Measurements from ENCODE around the gene TGFB2. TPM values are rescaled to one million over a fixed set of nuclear protein-coding genes. Genes with fewer than 3 reads are reported as not detected.

Gene TGFB2
- total and polyA plus RNA-seq, 2 donors (not counting 3 experiments of a cell fraction or from before 2014, with no cell fraction given): 21.2 to 43.5 TPM

DNA sequence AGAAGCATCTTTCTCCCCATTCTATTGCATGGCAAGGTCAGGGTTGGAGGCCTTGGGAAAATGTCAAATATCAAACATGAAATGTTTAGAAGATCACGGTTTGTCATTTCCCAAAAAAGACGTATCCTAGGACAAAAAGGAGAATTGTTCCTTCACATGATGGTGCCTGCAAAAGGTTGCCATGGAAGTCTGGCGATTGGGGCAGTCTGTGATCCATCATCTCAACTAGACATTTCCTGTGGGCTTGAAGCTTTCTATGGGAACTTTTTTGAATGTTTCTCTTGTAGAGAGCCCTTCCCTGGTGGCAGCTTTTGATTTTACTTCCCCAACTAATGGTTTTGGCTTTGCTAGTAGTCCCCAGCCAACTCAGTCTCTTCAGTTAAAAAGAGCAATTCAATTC, 106.3 kb downstream of the TGFB2 start:
- DNase-seq (ENCODE audit: low read depth, low spot score) (no peak), FAIRE-seq (no peak)
- H3K36me3 ChIP-seq (ENCODE audit: control insufficient read depth in 2 of 2, extremely low read depth in 1 of 2, insufficient read depth in 2 of 2, low read length in 2 of 2): no peaks in the 10 kb centered on the region
- ChIA-PET POLR2A (no interaction called here), CTCF (no interaction called here)
- dilution Hi-C loops (cut with MboI; ENCODE audit: extremely low pct_ligation_motif_present, low sequenced_read_pairs) (no loop called here), intact Hi-C loops (cut with micrococcal nuclease) (no loop called here)
- no peak overlapping the region for H3K4me3 ChIP-seq (replicated peaks in 1 of 3; ENCODE audit: insufficient read depth in 1 of 3, low read depth in 1 of 3, low read length in 3 of 3)
- TF ChIP-seq EZH2 (IDR thresholded peaks at IDR 0.05; ENCODE audit: borderline replicate concordance, low read depth, low read length, severe bottlenecking): no peak
- TF ChIP-seq GATA2 (IDR thresholded peaks at IDR 0.05; ENCODE audit: insufficient read depth, insufficient read length, low read depth, low read length): no peak
- TF ChIP-seq, protein P1, sequence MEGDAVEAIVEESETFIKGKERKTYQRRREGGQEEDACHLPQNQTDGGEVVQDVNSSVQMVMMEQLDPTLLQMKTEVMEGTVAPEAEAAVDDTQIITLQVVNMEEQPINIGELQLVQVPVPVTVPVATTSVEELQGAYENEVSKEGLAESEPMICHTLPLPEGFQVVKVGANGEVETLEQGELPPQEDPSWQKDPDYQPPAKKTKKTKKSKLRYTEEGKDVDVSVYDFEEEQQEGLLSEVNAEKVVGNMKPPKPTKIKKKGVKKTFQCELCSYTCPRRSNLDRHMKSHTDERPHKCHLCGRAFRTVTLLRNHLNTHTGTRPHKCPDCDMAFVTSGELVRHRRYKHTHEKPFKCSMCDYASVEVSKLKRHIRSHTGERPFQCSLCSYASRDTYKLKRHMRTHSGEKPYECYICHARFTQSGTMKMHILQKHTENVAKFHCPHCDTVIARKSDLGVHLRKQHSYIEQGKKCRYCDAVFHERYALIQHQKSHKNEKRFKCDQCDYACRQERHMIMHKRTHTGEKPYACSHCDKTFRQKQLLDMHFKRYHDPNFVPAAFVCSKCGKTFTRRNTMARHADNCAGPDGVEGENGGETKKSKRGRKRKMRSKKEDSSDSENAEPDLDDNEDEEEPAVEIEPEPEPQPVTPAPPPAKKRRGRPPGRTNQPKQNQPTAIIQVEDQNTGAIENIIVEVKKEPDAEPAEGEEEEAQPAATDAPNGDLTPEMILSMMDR (IDR thresholded peaks at IDR 0.05; ENCODE audit: extremely low read depth in 1 of 2, insufficient read depth in 1 of 2, low read depth in 1 of 2, low read length in 2 of 2): no peak
- no peak for TF ChIP-seq MYC (IDR thresholded peaks at IDR 0.05; ENCODE audit: low read depth, low read length)
- TF ChIP-seq POLR2A (IDR thresholded peaks at IDR 0.05; ENCODE audit: low read depth, low read length): no peak
- no peak for TF ChIP-seq FOS (IDR thresholded peaks at IDR 0.05; ENCODE audit: borderline replicate concordance, insufficient read depth, low read length)
- TF ChIP-seq POLR2AphosphoS5 (IDR thresholded peaks at IDR 0.05; ENCODE audit: insufficient read depth, low read depth, low read length): no peak
- TF ChIP-seq, protein P2, sequence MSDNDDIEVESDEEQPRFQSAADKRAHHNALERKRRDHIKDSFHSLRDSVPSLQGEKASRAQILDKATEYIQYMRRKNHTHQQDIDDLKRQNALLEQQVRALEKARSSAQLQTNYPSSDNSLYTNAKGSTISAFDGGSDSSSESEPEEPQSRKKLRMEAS (IDR thresholded peaks at IDR 0.05; ENCODE audit: insufficient read depth, insufficient read length): no peak
- no peak for TF ChIP-seq JUN (IDR thresholded peaks at IDR 0.05; ENCODE audit: borderline replicate concordance, insufficient read depth, insufficient read length, low read depth)
- no peak overlapping the region for H2AFZ ChIP-seq (ENCODE audit: low read depth, low read length)
- no peak overlapping the region for H3K27ac ChIP-seq (ENCODE audit: insufficient read depth, low read depth, low read length)
- H3K4me2 ChIP-seq (ENCODE audit: insufficient read depth, low read length): no peak overlapping the region
- no peaks in the 10 kb centered on the region for H4K20me1 ChIP-seq (replicated peaks; ENCODE audit: control insufficient read depth, extremely low read depth, insufficient read depth, low read length)
- H3K27me3 ChIP-seq (ENCODE audit: control insufficient read depth in 2 of 2, insufficient read depth in 2 of 2, low read length in 2 of 2): no peaks in the 10 kb centered on the region
- H3K4me1 ChIP-seq (ENCODE audit: control insufficient read depth, extremely low read depth, insufficient read depth, low read length): no peaks in the 10 kb centered on the region
- no peak overlapping the region for H3K9ac ChIP-seq (replicated peaks; ENCODE audit: extremely low read depth, insufficient read depth, low read length)
- no peaks in the 10 kb centered on the region for H3K9me1 ChIP-seq (replicated peaks; ENCODE audit: control insufficient read depth, extremely low read depth, insufficient read depth, low read length)
- no peaks in the 10 kb centered on the region for H3K79me2 ChIP-seq (ENCODE audit: control insufficient read depth, insufficient read depth, low read length)
- no TSS peak for BruUV-seq (replicated peaks)
- H3K9me3 ChIP-seq (replicated peaks; ENCODE audit: control insufficient read depth, insufficient read depth, low read length): no peaks in the 10 kb centered on the region
